HepG2 (cell line): Measurements from ENCODE around the gene HOXA7. TPM values are rescaled to one million over a fixed set of nuclear protein-coding genes. Genes with fewer than 3 reads are reported as not detected.

ENCODE experiments used
- ARNTL ChIP-seq: sonication (generic); formaldehyde crosslinking; IDR thresholded peaks from 2 replicates; pipeline ENCODE4 v1.4.0; 2020; ENCODE audit warnings: mild to moderate bottlenecking, missing genetic modification reagents
- CREB1 ChIP-seq, 2 experiments: fragments of 450-650 bp in 1 of 2; IDR thresholded peaks; 2 replicates each; pipeline ENCODE4 v1.6.1; 2016 to 2017; ENCODE audit warnings: control low read depth in 1 of 2, mild to moderate bottlenecking in 1 of 2, missing compliant biosample characterization in 1 of 2, missing genetic modification characterization in 1 of 2
- DMAP1 ChIP-seq: IDR thresholded peaks from 2 replicates; pipeline ENCODE4 v1.6.1; 2016
- EZH2 ChIP-seq: conservative IDR thresholded peaks from 2 replicates; pipeline ENCODE4 v1.6.1; 2012; ENCODE audit warnings: mild to moderate bottlenecking, low read depth, low read length, moderate library complexity
- FOSL1 ChIP-seq: sonication (generic); formaldehyde crosslinking; IDR thresholded peaks from 2 replicates; pipeline ENCODE4 v1.9.0; 2021; ENCODE audit warnings: missing genetic modification reagents, borderline replicate concordance
- IKZF4 ChIP-seq: sonication (generic); formaldehyde crosslinking; IDR thresholded peaks from 2 replicates; pipeline ENCODE4 v1.5.1; 2020; ENCODE audit warnings: borderline replicate concordance, mild to moderate bottlenecking, low read depth, missing genetic modification reagents; ENCODE audit errors: not compliant biosample characterization
- KDM4B ChIP-seq: sonication (generic); formaldehyde crosslinking; IDR thresholded peaks from 2 replicates; pipeline ENCODE4 v1.4.0; 2020; ENCODE audit warnings: missing genetic modification reagents
- LCORL ChIP-seq, 2 experiments: fragments of 450-650 bp in 1 of 2; sonication (generic) in 1 of 2; formaldehyde crosslinking in 1 of 2; IDR thresholded peaks; 2 replicates each; pipeline versions ENCODE4 v1.5.0 to v1.6.1; 2017 to 2020; ENCODE audit warnings: antibody characterized with exemption in 1 of 2, missing genetic modification reagents in 1 of 2
- MAF1 ChIP-seq: sonication (generic); formaldehyde crosslinking; IDR thresholded peaks from 2 replicates; pipeline ENCODE4 v1.5.0; 2020; ENCODE audit warnings: missing genetic modification reagents, borderline replicate concordance
- MED1 ChIP-seq: sonication (generic); formaldehyde crosslinking; IDR thresholded peaks from 2 replicates; pipeline ENCODE4 v1.4.0; 2020; ENCODE audit warnings: missing genetic modification reagents
- PHF21A ChIP-seq: sonication (generic); formaldehyde crosslinking; IDR thresholded peaks from 2 replicates; pipeline ENCODE4 v1.5.0; 2020; ENCODE audit warnings: mild to moderate bottlenecking, missing genetic modification reagents
- POGZ ChIP-seq: sonication (generic); formaldehyde crosslinking; IDR thresholded peaks from 2 replicates; pipeline ENCODE4 v1.4.0; 2020; ENCODE audit warnings: mild to moderate bottlenecking, missing genetic modification reagents
- SKI ChIP-seq: fragments of 450-650 bp; IDR thresholded peaks from one replicate; pipeline ENCODE4 v1.6.1; 2018; ENCODE audit warnings: mild to moderate bottlenecking; ENCODE audit not compliant: partially characterized antibody
- SP4 ChIP-seq: sonication (generic); formaldehyde crosslinking; IDR thresholded peaks from 2 replicates; pipeline ENCODE4 v1.8.1; 2023; ENCODE audit warnings: mild to moderate bottlenecking, missing genetic modification reagents
- ZNF326 ChIP-seq: sonication (generic); formaldehyde crosslinking; IDR thresholded peaks from 2 replicates; pipeline ENCODE4 v1.4.0; 2020; ENCODE audit warnings: missing genetic modification reagents, borderline replicate concordance
- ZNF354B ChIP-seq: sonication (generic); formaldehyde crosslinking; IDR thresholded peaks from 2 replicates; pipeline ENCODE4 v1.8.0; 2022; ENCODE audit warnings: mild to moderate bottlenecking, missing genetic modification reagents
- ZNF432 ChIP-seq: sonication (generic); formaldehyde crosslinking; IDR thresholded peaks from 2 replicates; pipeline ENCODE4 v1.5.0; 2020; ENCODE audit warnings: missing genetic modification reagents, mild to moderate bottlenecking, borderline replicate concordance
- ZNF552 ChIP-seq: sonication (generic); formaldehyde crosslinking; IDR thresholded peaks from 2 replicates; pipeline ENCODE4 v1.9.0; 2022; ENCODE audit warnings: missing genetic modification reagents, mild to moderate bottlenecking, borderline replicate concordance
- ZNF569 ChIP-seq: sonication (generic); formaldehyde crosslinking; IDR thresholded peaks from 2 replicates; pipeline ENCODE4 v1.5.0; 2020; ENCODE audit warnings: mild to moderate bottlenecking, missing genetic modification reagents, moderate library complexity, borderline replicate concordance
- ZNF879 ChIP-seq: sonication (generic); formaldehyde crosslinking; IDR thresholded peaks from 2 replicates; pipeline ENCODE4 v1.8.1; 2023; ENCODE audit warnings: missing genetic modification reagents
- polyA plus RNA-seq, 8 experiments: library from polyadenylated mRNA; depleted of rRNA in 3 of 8; stranded (reverse) in 7 of 8; unstranded in 1 of 8; fragments of >200 nt; fragmentation: Illumina TruSeq in 4 of 8; extraction: Trizol in 4 of 8; gene quantifications; 2 replicates each; pipeline versions ENCODE4 v1.2.1 to v1.2.3, GENCODE V29; 2011 to 2016; ENCODE audit warnings: low read depth in 4 of 8, missing spikeins in 1 of 8, mixed read lengths in 1 of 8; ENCODE audit not compliant: insufficient read depth in 1 of 8
- total RNA-seq, 5 experiments: library from RNA; depleted of rRNA; stranded (reverse); fragments of >200 nt; fragmentation: Illumina TruSeq; extraction: Trizol; gene quantifications; 2 replicates each; pipeline ENCODE4 v1.2.3, GENCODE V29; 2016; ENCODE audit warnings: low read depth in 1 of 5
- TF ChIP-seq, protein P1 (sequence below): sonication (generic); formaldehyde crosslinking; IDR thresholded peaks from 2 replicates; pipeline ENCODE4 v1.8.1; 2023; ENCODE audit warnings: missing genetic modification reagents, mild to moderate bottlenecking, borderline replicate concordance
- TF ChIP-seq, protein P2 (sequence below): sonication (generic); formaldehyde crosslinking; IDR thresholded peaks from 2 replicates; pipeline ENCODE4 v1.4.0; 2020; ENCODE audit warnings: mild to moderate bottlenecking, missing genetic modification reagents
- TF ChIP-seq, protein P3 (sequence below): sonication (generic); formaldehyde crosslinking; IDR thresholded peaks from 2 replicates; pipeline ENCODE4 v1.4.0; 2020; ENCODE audit warnings: missing genetic modification reagents
- TF ChIP-seq, protein P4 (sequence below): sonication (generic); formaldehyde crosslinking; IDR thresholded peaks from 2 replicates; pipeline ENCODE4 v1.8.0; 2023; ENCODE audit warnings: mild to moderate bottlenecking, missing genetic modification reagents

HOXA7 gene
- total and polyA plus RNA-seq, 2 of the 13 experiments (the other 11 are each of a cell fraction or from before 2014, with no cell fraction given): 0.05 TPM; not detected in 1

DNA sequence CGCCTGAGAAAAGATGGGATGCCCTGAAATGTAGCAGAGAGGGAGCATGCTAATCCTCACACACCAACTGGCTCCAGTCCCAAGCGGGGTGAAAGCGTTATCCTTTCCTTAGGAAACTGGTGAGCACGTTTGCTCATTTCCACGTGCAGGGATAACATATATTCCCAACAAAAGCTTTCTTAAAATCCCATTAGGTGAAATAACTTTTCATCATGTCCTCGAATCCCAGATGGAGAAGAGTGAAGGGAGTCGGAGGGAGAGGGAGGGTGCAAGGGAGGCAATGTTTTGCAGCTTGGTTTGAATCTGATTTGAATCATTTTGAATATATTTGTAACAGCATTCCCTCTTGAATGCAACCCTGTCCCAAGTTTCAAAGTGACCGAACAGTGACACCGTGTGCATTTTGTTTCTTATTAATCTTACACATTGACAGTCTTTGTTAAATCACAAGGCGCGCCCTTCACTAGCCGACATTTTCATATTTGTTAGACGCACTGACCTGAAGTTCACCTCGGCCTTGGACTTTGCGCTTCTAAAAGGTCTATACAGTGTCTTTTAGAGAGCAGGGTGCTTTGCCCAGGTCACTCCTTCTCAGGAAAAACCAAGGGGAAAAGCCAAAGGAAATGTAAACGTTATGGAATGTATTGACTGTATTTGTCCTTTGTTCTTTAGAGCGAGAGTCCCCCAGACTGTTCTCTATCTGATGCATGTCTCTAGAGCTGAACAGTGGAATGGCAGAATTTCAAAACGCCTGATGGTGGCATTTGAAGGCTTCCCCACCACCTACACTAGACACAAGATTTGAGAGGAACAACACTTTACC, 22.9 kb downstream of the HOXA7 start (continued):
- TF ChIP-seq, protein P1, sequence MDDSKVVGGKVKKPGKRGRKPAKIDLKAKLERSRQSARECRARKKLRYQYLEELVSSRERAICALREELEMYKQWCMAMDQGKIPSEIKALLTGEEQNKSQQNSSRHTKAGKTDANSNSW (CRISPR knock-in tag): no peak
- TF ChIP-seq, protein P2, sequence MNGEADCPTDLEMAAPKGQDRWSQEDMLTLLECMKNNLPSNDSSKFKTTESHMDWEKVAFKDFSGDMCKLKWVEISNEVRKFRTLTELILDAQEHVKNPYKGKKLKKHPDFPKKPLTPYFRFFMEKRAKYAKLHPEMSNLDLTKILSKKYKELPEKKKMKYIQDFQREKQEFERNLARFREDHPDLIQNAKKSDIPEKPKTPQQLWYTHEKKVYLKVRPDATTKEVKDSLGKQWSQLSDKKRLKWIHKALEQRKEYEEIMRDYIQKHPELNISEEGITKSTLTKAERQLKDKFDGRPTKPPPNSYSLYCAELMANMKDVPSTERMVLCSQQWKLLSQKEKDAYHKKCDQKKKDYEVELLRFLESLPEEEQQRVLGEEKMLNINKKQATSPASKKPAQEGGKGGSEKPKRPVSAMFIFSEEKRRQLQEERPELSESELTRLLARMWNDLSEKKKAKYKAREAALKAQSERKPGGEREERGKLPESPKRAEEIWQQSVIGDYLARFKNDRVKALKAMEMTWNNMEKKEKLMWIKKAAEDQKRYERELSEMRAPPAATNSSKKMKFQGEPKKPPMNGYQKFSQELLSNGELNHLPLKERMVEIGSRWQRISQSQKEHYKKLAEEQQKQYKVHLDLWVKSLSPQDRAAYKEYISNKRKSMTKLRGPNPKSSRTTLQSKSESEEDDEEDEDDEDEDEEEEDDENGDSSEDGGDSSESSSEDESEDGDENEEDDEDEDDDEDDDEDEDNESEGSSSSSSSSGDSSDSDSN (CRISPR knock-in tag): no peak
- TF ChIP-seq SP4 (CRISPR knock-in tag) (0 out of 2 replicates have a peak, but pooled peaks have one; percentile 16), SKI (peak; percentile 94), DMAP1 (peak; percentile 52; the same call in 1 of the 2 replicates), KDM4B (CRISPR knock-in tag) (no peak), FOSL1 (CRISPR knock-in tag) (no peak), PHF21A (peak; percentile 44; the same call in 1 of the 2 replicates), ZNF879 (CRISPR knock-in tag) (no peak), ZNF569 (CRISPR knock-in tag) (no peak), ARNTL (CRISPR knock-in tag) (no peak), POGZ (0 out of 2 replicates have a peak, but pooled peaks have one; percentile 29), ZNF326 (no peak), CREB1 (IDR thresholded peaks at IDR 0.05) (no peak), CREB1 (CRISPR knock-in tag; IDR thresholded peaks at IDR 0.05) (peak; percentile 57), ZNF354B (CRISPR knock-in tag) (no peak), ZNF432 (CRISPR knock-in tag) (no peak), MED1 (CRISPR knock-in tag) (peak; percentile 46; the same call in 1 of the 2 replicates), IKZF4 (CRISPR knock-in tag) (no peak), ZNF552 (CRISPR knock-in tag) (no peak), EZH2 (no peak), MAF1 (CRISPR knock-in tag) (no peak), LCORL (IDR thresholded peaks at IDR 0.05) (no peak), LCORL (CRISPR knock-in tag; IDR thresholded peaks at IDR 0.05) (peak; percentile 67; the same call in 1 of the 2 replicates)
- TF ChIP-seq, protein P3, sequence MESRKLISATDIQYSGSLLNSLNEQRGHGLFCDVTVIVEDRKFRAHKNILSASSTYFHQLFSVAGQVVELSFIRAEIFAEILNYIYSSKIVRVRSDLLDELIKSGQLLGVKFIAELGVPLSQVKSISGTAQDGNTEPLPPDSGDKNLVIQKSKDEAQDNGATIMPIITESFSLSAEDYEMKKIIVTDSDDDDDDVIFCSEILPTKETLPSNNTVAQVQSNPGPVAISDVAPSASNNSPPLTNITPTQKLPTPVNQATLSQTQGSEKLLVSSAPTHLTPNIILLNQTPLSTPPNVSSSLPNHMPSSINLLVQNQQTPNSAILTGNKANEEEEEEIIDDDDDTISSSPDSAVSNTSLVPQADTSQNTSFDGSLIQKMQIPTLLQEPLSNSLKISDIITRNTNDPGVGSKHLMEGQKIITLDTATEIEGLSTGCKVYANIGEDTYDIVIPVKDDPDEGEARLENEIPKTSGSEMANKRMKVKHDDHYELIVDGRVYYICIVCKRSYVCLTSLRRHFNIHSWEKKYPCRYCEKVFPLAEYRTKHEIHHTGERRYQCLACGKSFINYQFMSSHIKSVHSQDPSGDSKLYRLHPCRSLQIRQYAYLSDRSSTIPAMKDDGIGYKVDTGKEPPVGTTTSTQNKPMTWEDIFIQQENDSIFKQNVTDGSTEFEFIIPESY (CRISPR knock-in tag): peak; percentile 17; the same call in 1 of the 2 replicates
- TF ChIP-seq, protein P4, sequence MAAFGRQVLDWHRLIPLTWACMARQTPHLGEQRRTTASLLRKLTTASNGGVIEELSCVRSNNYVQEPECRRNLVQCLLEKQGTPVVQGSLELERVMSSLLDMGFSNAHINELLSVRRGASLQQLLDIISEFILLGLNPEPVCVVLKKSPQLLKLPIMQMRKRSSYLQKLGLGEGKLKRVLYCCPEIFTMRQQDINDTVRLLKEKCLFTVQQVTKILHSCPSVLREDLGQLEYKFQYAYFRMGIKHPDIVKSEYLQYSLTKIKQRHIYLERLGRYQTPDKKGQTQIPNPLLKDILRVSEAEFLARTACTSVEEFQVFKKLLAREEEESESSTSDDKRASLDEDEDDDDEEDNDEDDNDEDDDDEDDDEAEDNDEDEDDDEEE (CRISPR knock-in tag): no peak
